Measurements from ENCODE around the gene DEXI. TPM values are rescaled to one million over a fixed set of nuclear protein-coding genes. Genes with fewer than 3 reads are reported as not detected.

DEXI gene
- total RNA-seq, 2 donors from 2014 or later, result 29.8 to 51.1 TPM

DNA sequence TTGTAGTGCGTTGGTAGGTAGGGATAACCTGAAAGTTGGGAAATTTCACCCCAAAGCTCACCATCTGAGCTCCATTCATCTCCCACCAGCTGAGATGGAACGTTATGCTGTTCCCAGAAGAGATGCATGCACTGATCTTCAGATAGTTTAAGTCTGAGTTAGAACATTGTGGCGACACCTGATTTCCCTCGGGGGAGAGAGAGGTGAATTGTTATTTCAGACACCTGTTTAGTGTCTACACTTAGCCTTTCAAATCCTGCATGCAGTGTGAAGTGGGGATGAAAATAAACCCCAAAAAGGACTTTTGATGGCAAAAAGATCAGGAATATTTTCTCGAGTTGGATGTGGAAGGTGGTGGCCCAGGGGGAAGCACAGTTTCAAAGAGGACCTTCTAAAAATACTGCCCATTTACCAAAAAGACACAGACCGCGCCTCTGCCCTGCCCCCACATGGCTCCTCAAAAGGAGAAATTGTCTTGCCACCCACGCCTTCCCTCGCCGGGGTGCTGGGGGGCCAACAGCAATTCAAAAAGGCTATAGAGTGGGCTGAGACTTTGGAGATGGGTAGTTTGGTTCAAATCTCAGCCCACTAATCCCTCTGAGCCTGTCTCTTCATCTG, 53.8 kb downstream of the DEXI start:
- Histone ChIP-seq H3K4me1 (no peaks in the 10 kb centered on the region), H3K36me3 (replicated peaks in 1 of 2; ENCODE audit: insufficient read depth in 1 of 2, low read depth in 2 of 2) (no peaks in the 10 kb centered on the region), H3K4me3 (no peak overlapping the region), H3K27me3 (no peaks in the 10 kb centered on the region), H3K27ac (no peak overlapping the region), H3K9me3 (no peaks in the 10 kb centered on the region)
- intact Hi-C loops (cut with DNase I), result no loop called here
- no peak for TF ChIP-seq POLR2A (IDR thresholded peaks at IDR 0.05)
- TF ChIP-seq, protein P1, sequence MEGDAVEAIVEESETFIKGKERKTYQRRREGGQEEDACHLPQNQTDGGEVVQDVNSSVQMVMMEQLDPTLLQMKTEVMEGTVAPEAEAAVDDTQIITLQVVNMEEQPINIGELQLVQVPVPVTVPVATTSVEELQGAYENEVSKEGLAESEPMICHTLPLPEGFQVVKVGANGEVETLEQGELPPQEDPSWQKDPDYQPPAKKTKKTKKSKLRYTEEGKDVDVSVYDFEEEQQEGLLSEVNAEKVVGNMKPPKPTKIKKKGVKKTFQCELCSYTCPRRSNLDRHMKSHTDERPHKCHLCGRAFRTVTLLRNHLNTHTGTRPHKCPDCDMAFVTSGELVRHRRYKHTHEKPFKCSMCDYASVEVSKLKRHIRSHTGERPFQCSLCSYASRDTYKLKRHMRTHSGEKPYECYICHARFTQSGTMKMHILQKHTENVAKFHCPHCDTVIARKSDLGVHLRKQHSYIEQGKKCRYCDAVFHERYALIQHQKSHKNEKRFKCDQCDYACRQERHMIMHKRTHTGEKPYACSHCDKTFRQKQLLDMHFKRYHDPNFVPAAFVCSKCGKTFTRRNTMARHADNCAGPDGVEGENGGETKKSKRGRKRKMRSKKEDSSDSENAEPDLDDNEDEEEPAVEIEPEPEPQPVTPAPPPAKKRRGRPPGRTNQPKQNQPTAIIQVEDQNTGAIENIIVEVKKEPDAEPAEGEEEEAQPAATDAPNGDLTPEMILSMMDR (IDR thresholded peaks at IDR 0.05), result no peak
- WGBS, 2 donors, result 56 to 67% methylated on average over 10 of the region's 10 CpGs
- DNase-seq, result peak in 1 of 4 donors; percentile 44
- ATAC-seq, result no peak

GRCh38 chr16:10885246-10885645, 57.0 kb downstream of the DEXI start:
- no peaks in the 10 kb centered on the region for H3K36me3 ChIP-seq (replicated peaks in 1 of 2; ENCODE audit: insufficient read depth in 1 of 2, low read depth in 2 of 2)
- no peaks in the 10 kb centered on the region for H3K4me1 ChIP-seq
- H3K27me3 ChIP-seq, result no peaks in the 10 kb centered on the region
- peak in 1 of 4 donors; percentile 51 for DNase-seq
- H3K4me3 ChIP-seq, result no peak overlapping the region
- TF ChIP-seq, protein P1 (IDR thresholded peaks at IDR 0.05), result no peak
- no peak for TF ChIP-seq POLR2A (IDR thresholded peaks at IDR 0.05)
- ATAC-seq, result no peak
- WGBS, 2 donors, result 69 to 76% methylated on average over 6 of the region's 6 CpGs
- peak overlapping the region in 1 of 4 donors; percentile 15 for H3K27ac ChIP-seq
- H3K9me3 ChIP-seq, result no peaks in the 10 kb centered on the region
- intact Hi-C loops (cut with DNase I), result no loop called here

DNA sequence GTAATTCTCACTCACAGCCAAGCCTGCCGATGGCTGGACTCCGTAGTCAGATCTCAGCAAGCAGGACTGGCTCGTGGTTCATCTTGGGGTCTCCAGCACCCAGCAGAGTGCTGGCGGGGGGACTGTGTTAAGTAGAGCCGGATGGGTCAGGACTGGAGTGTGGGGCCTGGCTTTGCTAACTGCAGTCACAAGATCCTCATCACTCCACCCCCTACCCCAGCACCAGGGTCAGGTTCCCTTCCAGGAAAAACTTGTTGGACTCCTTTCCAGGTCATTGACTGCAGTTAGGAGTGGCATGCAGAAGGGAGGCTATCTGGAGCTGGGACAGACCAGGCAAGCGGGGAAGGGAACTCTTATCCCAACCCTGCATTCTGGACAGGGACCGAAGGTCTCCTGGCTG, 59.3 kb downstream of the DEXI start:
- Histone ChIP-seq H3K27ac (no peak overlapping the region), H3K4me3 (no peak overlapping the region), H3K27me3 (no peaks in the 10 kb centered on the region), H3K36me3 (replicated peaks in 1 of 2; ENCODE audit: insufficient read depth in 1 of 2, low read depth in 2 of 2) (no peaks in the 10 kb centered on the region), H3K4me1 (peaks cover 16% of the 10 kb centered on the region), H3K9me3 (no peaks in the 10 kb centered on the region)
- TF ChIP-seq POLR2A (IDR thresholded peaks at IDR 0.05), result no peak
- TF ChIP-seq, protein P1 (IDR thresholded peaks at IDR 0.05), result no peak
- intact Hi-C loops (cut with DNase I), result no loop called here
- DNase-seq, result peak in 2 of 4 donors; percentile 30 to 31
- ATAC-seq, result no peak
- 75 to 88% methylated on average over 4 to 7 of the region's 7 CpGs for WGBS, 2 donors

- Histone ChIP-seq H3K27ac (no peak overlapping the region), H3K9me3 (no peaks in the 10 kb centered on the region), H3K4me1 (peaks cover 16% of the 10 kb centered on the region), H3K27me3 (no peaks in the 10 kb centered on the region), H3K4me3 (no peak overlapping the region), H3K36me3 (replicated peaks in 1 of 2; ENCODE audit: insufficient read depth in 1 of 2, low read depth in 2 of 2) (no peaks in the 10 kb centered on the region)
- DNase-seq (no peak), ATAC-seq (no peak)
- 73 to 85% methylated on average over 7 of the region's 7 CpGs for WGBS, 2 donors
- intact Hi-C loops (cut with DNase I), result no loop called here
- TF ChIP-seq, protein P1 (IDR thresholded peaks at IDR 0.05), result no peak
- no peak for TF ChIP-seq POLR2A (IDR thresholded peaks at IDR 0.05)
Observed at GRCh38 chr16:10881479-10882030, 60.7 kb downstream of the DEXI start.

Measured in body of pancreas (tissue), 4 donors.